ENCODE measurements around the gene UNC93B1. TPM values are rescaled to one million over a fixed set of nuclear protein-coding genes. Genes with fewer than 3 reads are reported as not detected.
"Not testable (repeated sequence)": the region's sequence is repeated elsewhere in the genome, so short reads cannot be mapped to it uniquely, and the experiment has no call there.

UNC93B1 gene
- polyA plus RNA-seq, 2 of the 4 experiments (the other 2 are of a cell fraction), result 49.4 to 51.2 TPM

DNA sequence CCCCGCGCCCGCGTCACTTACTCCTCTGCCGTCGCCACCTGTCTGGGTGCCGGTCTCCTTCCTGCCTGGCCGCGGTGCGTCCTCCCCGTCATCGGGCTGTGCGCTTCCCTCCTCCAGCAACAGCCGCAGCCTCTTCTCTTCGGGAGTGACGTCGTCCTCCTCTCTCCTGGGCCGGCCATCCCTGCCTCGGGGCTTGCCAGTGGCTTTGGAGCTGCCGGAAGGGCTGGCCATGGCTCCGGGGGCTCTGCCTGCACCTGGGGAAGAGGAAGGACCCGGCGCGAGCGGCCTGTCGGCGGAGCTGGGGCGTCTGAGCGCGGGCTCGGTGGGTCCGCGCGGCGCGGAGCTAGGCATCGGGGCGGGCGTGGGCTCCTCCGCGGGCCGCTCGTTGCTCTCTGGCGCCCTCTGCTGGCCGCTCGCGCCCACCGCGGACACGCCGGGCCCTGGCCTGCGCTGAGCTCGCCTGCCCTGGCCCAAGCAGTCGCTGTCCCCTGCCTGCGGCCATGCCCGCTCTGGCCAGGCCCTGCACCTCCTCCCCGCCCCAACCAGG is 48.4 kb downstream of the UNC93B1 start:
- peak; percentile 65 to 66 for DNase-seq (ENCODE audit: low read depth in 1 of 2, low spot score in 1 of 2)
- CTCF ChIA-PET, result interaction anchor here (0.6 to 2.2 kb wide), 28 partner anchors 8 to 336 kb away, joined by 3 to 15 read pairs (median 3); partner anchors contain the start of gene ALDH3B1

GRCh38 chr11:67954971-67955370 is 48.9 kb downstream of the UNC93B1 start:
- H3K4me3 ChIP-seq, result peak overlapping the region; percentile 51

More for the DNA sequence above, 48.4 kb downstream of the UNC93B1 start:
- peak; percentile 73 for TF ChIP-seq SMC3 (IDR thresholded peaks at IDR 0.05)
- TF ChIP-seq CTCF (IDR thresholded peaks at IDR 0.05), result peak; percentile 82
- TF ChIP-seq RAD21 (conservative IDR thresholded peaks at IDR 0.05 in 1 of 2, IDR thresholded peaks at IDR 0.05 in 1 of 2), result peak; percentile 34 to 59; a peak in 4 of 5 replicates
- TF ChIP-seq JUN (IDR thresholded peaks at IDR 0.05), result peak in 1 of 2 experiments; percentile 36; a peak in 1 of 5 replicates
- TF ChIP-seq, protein P1, sequence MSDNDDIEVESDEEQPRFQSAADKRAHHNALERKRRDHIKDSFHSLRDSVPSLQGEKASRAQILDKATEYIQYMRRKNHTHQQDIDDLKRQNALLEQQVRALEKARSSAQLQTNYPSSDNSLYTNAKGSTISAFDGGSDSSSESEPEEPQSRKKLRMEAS (IDR thresholded peaks at IDR 0.05), result peak; percentile 55; the same call in 1 of the 2 replicates
- peak overlapping the region; percentile 91 for H3K4me2 ChIP-seq
- 0% methylated on average over 20 of the region's 57 CpGs for WGBS (ENCODE audit: missing lambda C conversion rate)
- not testable (repeated sequence) for FAIRE-seq, H3K4me1 ChIP-seq, H3K9me3 ChIP-seq
- H3K27ac ChIP-seq, result peak overlapping the region; percentile 73 to 85; a peak in 5 of 6 replicates
- POLR2A ChIA-PET, result interaction anchor here (1.0 kb wide), 1 partner anchor 61 kb away, joined by 3 read pairs; no protein-coding TSS in a partner anchor
- H3K4me3 ChIP-seq, result peak overlapping the region; percentile 51
- peak; percentile 97 to 100 for ATAC-seq

GRCh38 chr11:67954251-67954650 is 49.6 kb downstream of the UNC93B1 start:
- DNase-seq (ENCODE audit: low read depth in 1 of 2, low spot score in 1 of 2); H3K4me2 ChIP-seq; FAIRE-seq; H3K9me3 ChIP-seq; POLR2A ChIA-PET; H3K4me1 ChIP-seq; H3K4me3 ChIP-seq; H3K27ac ChIP-seq; CTCF ChIA-PET; ATAC-seq: not testable (repeated sequence)
- WGBS (ENCODE audit: missing lambda C conversion rate), result 96% methylated on average over 13 of the region's 14 CpGs

More at GRCh38 chr11:67954971-67955370, 48.9 kb downstream of the UNC93B1 start:
- ATAC-seq; H3K4me1 ChIP-seq; FAIRE-seq; DNase-seq (ENCODE audit: low read depth in 1 of 2, low spot score in 1 of 2); POLR2A ChIA-PET; H3K9me3 ChIP-seq: not testable (repeated sequence)
- Histone ChIP-seq H3K27ac (peak overlapping the region; percentile 73 to 85; a peak in 5 of 6 replicates), H3K4me2 (peak overlapping the region; percentile 91)
- WGBS (ENCODE audit: missing lambda C conversion rate), result 97% methylated on average over 3 of the region's 26 CpGs
- CTCF ChIA-PET, result interaction anchor here (0.7 to 2.2 kb wide), 20 partner anchors 9 to 226 kb away, joined by 3 to 15 read pairs (median 5); partner anchors contain the start of gene ALDH3B1

DNA sequence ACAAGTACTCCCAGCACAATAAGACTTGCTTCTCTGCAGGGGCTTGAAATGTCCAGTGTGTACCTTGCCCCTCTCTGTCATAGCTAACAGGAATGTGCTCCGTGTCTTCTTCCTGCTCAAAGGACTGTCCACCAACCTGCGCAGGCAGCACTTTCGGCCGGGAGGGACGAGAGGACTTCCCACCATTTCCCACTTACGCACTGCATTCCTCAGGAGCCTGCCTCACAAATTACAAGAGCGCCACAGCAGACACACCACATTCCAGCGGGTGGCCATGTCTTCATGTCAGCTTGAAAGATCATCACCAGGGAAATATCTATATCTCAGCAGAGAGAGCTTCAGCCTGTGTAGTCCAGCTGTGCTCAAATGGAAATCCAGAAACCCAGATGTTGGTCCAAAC is 53.2 kb downstream of the UNC93B1 start:
- H3K4me2 ChIP-seq; H3K4me1 ChIP-seq; H3K4me3 ChIP-seq; POLR2A ChIA-PET; CTCF ChIA-PET; H3K27ac ChIP-seq; ATAC-seq; DNase-seq (ENCODE audit: low read depth in 1 of 2, low spot score in 1 of 2); FAIRE-seq; H3K9me3 ChIP-seq: not testable (repeated sequence)
- 81% methylated on average over 8 of the region's 8 CpGs for WGBS (ENCODE audit: missing lambda C conversion rate)

DNA sequence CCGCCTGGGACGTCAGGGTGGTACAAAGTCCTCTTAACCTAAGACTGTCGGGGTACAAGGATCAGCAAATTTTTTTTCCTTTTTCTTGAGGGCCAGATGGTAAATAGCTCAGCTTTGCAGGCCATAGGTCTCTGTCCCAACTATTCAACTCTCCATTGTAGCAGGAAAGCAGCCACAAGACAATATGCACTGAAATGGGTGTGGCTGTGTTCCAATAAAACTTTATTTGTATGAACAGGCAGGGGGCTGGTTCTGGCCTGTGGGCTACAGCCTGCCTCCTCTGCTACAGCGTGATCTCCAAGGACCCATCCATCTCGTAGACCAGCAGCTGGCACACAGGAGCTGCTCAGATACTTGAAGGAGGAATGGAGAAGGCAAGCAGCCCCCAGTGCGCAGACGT is 56.1 kb downstream of the UNC93B1 start:
- CTCF ChIA-PET, ATAC-seq: not testable (repeated sequence)
- 76% methylated on average over 4 of the region's 7 CpGs for WGBS (ENCODE audit: missing lambda C conversion rate)

DNA sequence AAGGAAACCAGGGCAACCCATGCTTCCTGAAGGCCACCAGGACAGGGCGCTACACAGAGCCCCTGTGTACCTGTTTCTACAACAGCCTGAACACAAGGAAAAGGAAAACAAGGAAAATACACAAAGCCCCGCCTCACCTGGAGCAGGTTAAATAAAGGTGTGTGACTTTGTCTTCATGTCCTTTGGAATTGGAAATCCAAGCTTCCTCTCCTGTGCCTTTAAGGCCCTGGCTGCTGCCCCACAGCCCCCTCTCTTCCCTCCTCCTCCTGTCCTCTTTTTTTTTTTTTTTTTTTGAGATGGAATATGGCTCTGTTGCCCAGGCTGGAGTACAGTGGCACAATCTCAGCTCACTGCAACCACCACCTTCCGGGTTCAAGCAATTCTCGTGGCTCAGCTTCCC is 57.5 kb downstream of the UNC93B1 start:
- FAIRE-seq; DNase-seq (ENCODE audit: low read depth in 1 of 2, low spot score in 1 of 2); H3K27ac ChIP-seq; POLR2A ChIA-PET; H3K9me3 ChIP-seq; ATAC-seq; H3K4me2 ChIP-seq; H3K4me3 ChIP-seq; H3K4me1 ChIP-seq: not testable (repeated sequence)
- CTCF ChIA-PET, result interaction anchor here (1.1 kb wide), 1 partner anchor 10 kb away, joined by 3 read pairs; no protein-coding TSS in a partner anchor
- 73% methylated on average over 4 of the region's 4 CpGs for WGBS (ENCODE audit: missing lambda C conversion rate)

More for the DNA sequence above, 56.1 kb downstream of the UNC93B1 start:
- POLR2A ChIA-PET; DNase-seq (ENCODE audit: low read depth in 1 of 2, low spot score in 1 of 2); H3K4me1 ChIP-seq; H3K9me3 ChIP-seq; H3K4me3 ChIP-seq; FAIRE-seq; H3K4me2 ChIP-seq; H3K27ac ChIP-seq: not testable (repeated sequence)

All from A549 (cell line).